Fibroblast of skin of back (primary cell): ENCODE measurements around the gene EIF1B.

Source experiments
- DNase-seq: peaks from one replicate; pipeline ENCODE4 v3.0.0-alpha.2; 2013

The EIF1B gene

GRCh38 chr3:40355410-40355809 is 45.9 kb downstream of the EIF1B start:
- DNase-seq, result no peak

GRCh38 chr3:40358454-40358853 is 48.9 kb downstream of the EIF1B start:
- no peak for DNase-seq
